Stimulated activated CD4-positive, alpha-beta T cell treated with anti-CD3 and anti-CD28 coated beads, Interleukin-12 subunit alpha, Interleukin-12 subunit beta, amount 100 ng/mL, for 48 hours (primary cell): ENCODE measurements around the gene NFE2.
A peak's percentile ranks its signal among the peaks of the same experiment; 100 is the strongest.
"Not testable (repeated sequence)": the region's sequence is repeated elsewhere in the genome, so short reads cannot be mapped to it uniquely, and the experiment has no call there.

Experiments used
- DNase-seq, 3 donors: peaks; one replicate each; pipeline ENCODE4 v3.0.0-alpha.2; 2020; ENCODE audit warnings: low read depth in 2 of 3, low spot score in 1 of 3

Gene NFE2

GRCh38 chr12:54284070-54284780 is 16.6 kb downstream of the NFE2 start:
- DNase-seq: not testable (repeated sequence)

GRCh38 chr12:54282949-54283593 is 17.7 kb downstream of the NFE2 start:
- DNase-seq: peak in 2 of 3 donors; percentile 29 to 31

- not testable (repeated sequence) for DNase-seq
Measured at GRCh38 chr12:54281694-54282093, 19.1 kb downstream of the NFE2 start.

- DNase-seq: not testable (repeated sequence)
Measured at GRCh38 chr12:54281261-54281638, 19.6 kb downstream of the NFE2 start.

- DNase-seq: peak; percentile 89 to 95 (median 90)
Measured at GRCh38 chr12:54280468-54281260, 20.2 kb downstream of the NFE2 start, which contains the start of gene HNRNPA1. Gene HNRNPA1 (plus strand): TSS chr12:54280726. CDS start chr12:54280808, 82 bp downstream.

- DNase-seq: peak; percentile 98 to 99 (median 98)
Measured at GRCh38 chr12:54279632-54280467, 21.0 kb downstream of the NFE2 start, which contains the start of gene CBX5. Gene CBX5 (minus strand): TSS chr12:54280122. CDS start chr12:54257650, 22,472 bp downstream.

GRCh38 chr12:54279227-54279631 is 21.6 kb downstream of the NFE2 start:
- no peak for DNase-seq

- no peak for DNase-seq
Measured at GRCh38 chr12:54277823-54278276, 23.0 kb downstream of the NFE2 start.

GRCh38 chr12:54276368-54276767 is 24.4 kb downstream of the NFE2 start:
- no peak for DNase-seq

- no peak for DNase-seq
Measured at GRCh38 chr12:54273981-54274380, 26.8 kb downstream of the NFE2 start.

- DNase-seq: no peak
Measured at GRCh38 chr12:54272214-54272613, 28.6 kb downstream of the NFE2 start.

GRCh38 chr12:54270345-54270744 is 30.5 kb downstream of the NFE2 start:
- no peak for DNase-seq

GRCh38 chr12:54266852-54267251 is 34.0 kb downstream of the NFE2 start:
- DNase-seq: no peak

- no peak for DNase-seq
Measured at GRCh38 chr12:54265364-54265812, 35.4 kb downstream of the NFE2 start.

GRCh38 chr12:54262403-54262925 is 38.4 kb downstream of the NFE2 start:
- no peak for DNase-seq

GRCh38 chr12:54261815-54262402 is 38.9 kb downstream of the NFE2 start:
- DNase-seq: no peak

GRCh38 chr12:54259194-54260011 is 41.4 kb downstream of the NFE2 start:
- DNase-seq: no peak

GRCh38 chr12:54258201-54258681 is 42.6 kb downstream of the NFE2 start:
- DNase-seq: no peak

- no peak for DNase-seq
Measured at GRCh38 chr12:54257332-54257731, 43.5 kb downstream of the NFE2 start.
